B cell (primary cell): ENCODE data around the gene RASAL3.

Source experiments
- EZH2 ChIP-seq: IDR thresholded peaks from 2 replicates; pipeline ENCODE4 v1.6.1; 2012; ENCODE audit warnings: borderline replicate concordance, low read depth, mild to moderate bottlenecking, moderate library complexity, low read length; ENCODE audit not compliant: insufficient read depth, poor library complexity, severe bottlenecking
- TF ChIP-seq, protein P1 (sequence below): fragments of 200-600 bp; IDR thresholded peaks from one replicate; pipeline ENCODE4 v1.8.0; 2022; ENCODE audit warnings: antibody characterized with exemption, mild to moderate bottlenecking

DNA sequence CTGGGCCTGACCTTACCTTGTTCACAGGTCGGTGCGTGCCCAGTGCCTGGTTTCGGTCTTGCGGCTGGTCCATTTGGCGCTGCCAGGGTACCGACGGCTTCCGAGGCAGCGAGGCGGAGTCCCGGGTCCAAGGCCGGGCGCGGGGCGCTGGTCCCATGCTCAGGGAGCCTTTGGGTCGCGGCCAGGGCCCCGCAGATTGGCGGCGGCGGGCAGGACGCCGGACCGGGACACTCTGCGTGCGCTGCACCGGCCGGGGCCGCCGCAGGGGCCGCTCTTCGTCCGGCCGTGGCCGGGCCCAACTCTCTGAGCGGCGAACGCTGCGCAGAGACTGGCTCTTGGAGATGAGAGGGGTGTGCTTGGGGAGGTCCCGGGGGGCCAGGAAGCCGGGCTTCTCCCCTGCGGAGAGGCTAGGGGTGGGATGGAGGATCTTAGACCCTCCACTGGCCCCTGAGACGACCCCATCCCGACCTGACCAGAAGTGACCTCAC lies 11.2 kb downstream of the RASAL3 start:
- TF ChIP-seq, protein P1, sequence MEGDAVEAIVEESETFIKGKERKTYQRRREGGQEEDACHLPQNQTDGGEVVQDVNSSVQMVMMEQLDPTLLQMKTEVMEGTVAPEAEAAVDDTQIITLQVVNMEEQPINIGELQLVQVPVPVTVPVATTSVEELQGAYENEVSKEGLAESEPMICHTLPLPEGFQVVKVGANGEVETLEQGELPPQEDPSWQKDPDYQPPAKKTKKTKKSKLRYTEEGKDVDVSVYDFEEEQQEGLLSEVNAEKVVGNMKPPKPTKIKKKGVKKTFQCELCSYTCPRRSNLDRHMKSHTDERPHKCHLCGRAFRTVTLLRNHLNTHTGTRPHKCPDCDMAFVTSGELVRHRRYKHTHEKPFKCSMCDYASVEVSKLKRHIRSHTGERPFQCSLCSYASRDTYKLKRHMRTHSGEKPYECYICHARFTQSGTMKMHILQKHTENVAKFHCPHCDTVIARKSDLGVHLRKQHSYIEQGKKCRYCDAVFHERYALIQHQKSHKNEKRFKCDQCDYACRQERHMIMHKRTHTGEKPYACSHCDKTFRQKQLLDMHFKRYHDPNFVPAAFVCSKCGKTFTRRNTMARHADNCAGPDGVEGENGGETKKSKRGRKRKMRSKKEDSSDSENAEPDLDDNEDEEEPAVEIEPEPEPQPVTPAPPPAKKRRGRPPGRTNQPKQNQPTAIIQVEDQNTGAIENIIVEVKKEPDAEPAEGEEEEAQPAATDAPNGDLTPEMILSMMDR, result no peak
- TF ChIP-seq EZH2, result no peak
